GM18870 (cell line): ENCODE results near the gene ZNF804B.

ENCODE experiments used
- ATAC-seq: cut with Tn5 transposase; IDR thresholded peaks from one replicate; pipeline ENCODE4 v1.9.1; 2021; ENCODE audit warnings: moderate library complexity; ENCODE audit not compliant: unreplicated experiment

The ZNF804B gene

DNA sequence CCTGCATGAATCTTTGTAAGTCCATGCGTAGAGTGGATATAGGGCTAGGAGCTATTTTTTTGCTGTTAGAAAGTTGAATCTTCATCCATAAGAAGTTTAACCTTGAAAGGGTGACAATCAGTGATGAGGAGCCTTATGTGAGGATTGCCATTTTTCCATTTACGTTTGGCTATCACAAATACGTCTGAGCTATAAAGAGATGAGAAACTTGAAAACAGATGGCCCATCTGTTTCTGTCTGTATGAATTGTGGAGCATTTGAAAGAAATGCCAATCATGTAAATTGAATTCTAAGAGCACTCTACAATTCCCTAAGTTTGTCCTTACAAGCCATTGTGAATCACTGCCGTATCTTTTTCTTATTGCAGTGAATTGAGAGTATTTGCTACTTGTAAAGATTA, 205.9 kb downstream of the ZNF804B start:
- ATAC-seq: no peak

DNA sequence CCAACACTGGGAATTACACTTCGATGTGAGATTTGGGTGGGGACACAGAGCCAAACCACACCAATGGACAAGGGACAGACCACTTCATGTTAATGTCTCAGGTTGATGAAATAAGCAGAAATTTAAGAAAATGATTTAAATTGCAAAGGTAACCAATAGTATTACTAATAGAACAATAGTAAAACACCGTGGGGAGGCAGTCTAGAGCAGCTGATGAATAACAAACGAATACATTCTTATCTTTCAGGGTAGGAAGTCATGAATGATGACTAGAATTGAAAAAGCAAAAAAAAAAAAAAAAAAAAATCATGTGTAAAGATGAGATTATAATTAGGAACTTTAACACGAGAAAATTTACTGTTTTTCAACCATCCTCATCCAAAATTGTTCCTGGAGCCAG, 207.9 kb downstream of the ZNF804B start:
- no peak for ATAC-seq

DNA sequence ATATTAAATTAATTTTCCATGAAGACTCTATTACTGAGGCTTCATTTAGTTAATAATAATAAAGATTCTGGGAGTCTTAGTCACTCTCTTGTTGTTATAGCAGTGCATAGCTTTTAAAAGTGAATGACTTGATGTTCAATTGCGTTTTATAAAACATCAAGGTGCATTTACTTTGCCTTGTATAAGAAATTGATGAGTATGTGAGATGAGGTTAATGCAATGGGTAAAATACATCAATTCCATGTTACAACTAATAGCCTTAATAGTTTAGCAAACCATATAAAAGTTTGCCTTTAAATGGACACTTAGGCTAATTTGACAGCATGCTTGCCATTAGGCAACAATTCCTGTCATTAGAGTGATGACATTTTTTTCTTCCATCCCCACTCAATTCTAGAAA, 209.7 kb downstream of the ZNF804B start:
- ATAC-seq: no peak

DNA sequence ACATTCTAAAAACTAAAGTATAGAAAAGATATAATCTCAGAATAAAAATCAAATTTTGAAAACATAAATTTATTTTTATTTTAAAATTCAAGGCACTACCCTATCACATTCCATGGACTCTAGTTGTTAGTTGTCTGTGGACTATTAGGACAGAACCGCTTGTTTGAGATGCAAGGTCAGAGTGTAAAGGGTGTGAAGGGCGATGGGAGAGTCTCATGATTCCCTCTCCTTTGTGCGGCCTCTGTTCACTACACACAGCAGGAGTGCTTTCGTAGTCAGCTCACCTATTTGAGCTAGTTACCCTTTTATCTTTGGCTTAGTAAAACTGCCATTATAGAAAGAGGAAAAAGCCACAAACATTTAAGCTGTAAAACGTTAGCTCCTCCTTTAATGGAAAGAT, 225.8 kb downstream of the ZNF804B start:
- ATAC-seq: no peak

DNA sequence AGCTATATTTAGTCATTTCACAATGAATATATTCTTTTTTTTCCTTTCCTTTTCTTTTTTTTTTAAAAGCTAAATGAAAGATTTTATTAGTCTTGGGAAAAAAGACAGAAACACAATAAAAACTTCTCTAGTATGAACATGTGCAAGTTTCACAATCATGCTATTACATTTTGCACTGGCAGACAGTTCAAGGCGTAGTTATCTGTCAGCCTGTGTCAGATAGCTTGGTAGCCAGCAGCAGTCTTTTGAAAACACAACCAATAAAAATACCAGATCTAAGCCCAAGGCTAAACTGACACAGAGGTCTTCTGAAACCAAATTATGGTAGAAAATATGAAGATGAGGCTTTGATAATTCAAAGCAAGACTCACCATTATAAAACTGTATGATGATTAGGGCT, 241.8 kb downstream of the ZNF804B start:
- no peak for ATAC-seq

DNA sequence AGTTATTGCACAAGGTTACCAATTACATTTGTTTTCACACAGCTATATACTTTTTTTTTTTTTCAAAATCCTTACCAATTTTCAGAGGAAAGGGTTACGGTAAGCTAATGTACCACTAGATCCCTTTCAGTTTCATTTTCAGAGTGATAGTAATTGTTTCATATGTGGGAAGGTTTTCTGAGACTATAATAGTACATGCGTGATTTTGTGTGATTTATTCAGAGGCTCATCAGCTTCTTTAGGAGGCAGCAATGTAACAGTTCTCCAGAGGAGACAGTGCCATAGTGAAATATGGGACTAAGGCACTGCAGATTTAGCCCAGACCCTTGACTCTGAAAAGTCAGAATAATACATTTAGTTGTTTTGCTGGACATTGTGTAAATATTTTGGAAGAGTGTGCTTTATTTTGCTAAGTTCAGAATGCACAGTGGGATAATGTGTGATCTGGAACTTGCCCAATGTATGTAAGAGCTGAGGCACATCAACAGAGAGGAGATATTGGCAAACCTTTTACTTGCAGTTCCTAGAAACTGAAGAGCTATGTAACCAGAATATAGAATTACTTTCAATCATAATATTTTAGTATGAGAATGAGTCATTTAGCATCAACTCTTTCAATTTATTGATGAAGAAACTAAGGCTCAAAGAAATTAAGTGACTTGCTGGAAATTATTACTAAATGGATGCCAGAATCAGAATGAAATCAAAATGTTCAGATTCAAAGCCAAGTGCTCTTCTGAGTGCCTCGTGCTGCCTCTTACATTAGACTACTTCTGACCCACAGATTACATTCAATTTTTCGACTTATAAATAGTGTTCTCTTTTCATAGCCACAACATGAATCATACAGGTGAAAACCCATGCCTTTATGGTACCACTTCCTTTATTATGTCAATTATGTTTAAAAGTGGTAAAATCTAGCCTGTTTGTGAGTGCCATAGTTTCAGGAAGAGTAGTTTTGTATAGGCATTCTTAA, 243.8 kb downstream of the ZNF804B start:
- peak; percentile 87 for ATAC-seq

DNA sequence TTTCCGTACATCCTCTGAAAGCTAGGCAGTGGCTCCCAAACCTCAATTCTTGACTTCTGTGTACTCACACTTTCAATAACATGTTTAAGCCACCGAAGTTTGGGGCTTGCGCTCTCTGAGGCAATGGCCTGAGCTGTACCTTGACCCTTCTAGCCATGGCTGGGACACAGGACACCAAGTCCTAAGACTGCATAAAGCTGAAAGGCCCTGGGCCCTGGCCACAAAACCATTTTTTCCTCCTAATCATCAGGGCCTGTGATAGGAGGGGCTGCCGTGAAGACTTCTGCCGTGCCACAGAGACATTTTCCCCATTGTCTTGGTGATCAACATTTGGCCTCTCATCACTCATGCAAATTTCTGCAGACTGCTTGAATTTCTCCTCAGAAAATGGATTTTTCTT, 252.5 kb downstream of the ZNF804B start:
- ATAC-seq: no peak

DNA sequence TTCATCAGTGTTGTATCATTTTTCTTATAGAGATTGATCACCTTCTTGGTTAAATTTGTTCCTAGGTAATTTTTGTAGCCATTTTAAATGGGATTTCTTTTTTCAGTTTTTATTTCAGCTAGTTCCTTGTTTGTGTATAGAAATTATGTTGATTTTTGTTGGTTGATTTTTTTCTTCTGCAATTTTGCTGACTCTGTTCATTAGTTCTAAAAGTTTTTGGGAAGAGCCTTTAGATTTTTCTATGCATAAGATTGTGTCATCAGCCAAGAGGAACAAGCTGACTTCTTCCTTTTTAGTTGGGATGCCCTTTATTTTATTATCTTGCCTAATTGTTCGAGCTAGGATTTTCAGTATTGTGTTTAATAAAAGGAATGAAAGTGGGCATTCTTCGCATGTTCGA, 258.2 kb downstream of the ZNF804B start:
- ATAC-seq: no peak

DNA sequence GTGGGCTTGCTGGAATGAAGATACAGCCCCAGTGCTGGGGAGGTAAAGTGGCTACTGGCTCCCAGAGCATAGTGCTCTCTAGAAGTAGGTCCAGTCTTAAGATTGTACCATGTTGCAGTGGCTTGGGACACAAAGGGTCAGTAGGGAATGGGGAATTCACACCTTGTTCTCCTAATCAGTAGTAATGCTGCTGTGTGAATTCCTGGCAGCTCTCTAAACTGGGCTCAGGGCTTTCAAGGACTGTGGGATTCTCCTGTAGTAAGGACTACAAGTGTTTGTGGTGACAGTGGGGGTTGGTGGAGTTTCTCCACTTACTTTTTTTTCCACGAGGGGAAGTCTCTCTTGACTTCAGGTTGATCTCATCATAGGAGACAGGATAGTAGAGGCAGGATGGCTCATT, 262.2 kb downstream of the ZNF804B start:
- ATAC-seq: no peak

DNA sequence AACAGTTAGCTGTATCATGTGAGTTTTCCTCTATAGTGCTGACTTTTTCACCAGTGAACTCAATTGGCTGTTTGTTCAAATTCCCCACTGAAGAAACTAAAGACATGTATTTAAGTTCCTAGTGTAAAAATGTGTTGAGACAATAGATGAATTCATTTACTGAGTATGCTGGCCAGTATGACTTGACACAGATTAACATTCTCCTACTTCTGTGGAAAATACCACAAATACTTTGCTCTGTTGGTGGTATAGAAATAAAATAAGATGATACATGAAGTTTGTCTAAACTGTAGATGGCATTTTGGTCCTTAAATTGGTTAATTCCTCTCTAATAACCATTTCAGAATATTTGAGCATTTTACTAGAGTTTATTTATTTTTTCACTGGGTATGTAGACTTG, 263.7 kb downstream of the ZNF804B start:
- no peak for ATAC-seq

DNA sequence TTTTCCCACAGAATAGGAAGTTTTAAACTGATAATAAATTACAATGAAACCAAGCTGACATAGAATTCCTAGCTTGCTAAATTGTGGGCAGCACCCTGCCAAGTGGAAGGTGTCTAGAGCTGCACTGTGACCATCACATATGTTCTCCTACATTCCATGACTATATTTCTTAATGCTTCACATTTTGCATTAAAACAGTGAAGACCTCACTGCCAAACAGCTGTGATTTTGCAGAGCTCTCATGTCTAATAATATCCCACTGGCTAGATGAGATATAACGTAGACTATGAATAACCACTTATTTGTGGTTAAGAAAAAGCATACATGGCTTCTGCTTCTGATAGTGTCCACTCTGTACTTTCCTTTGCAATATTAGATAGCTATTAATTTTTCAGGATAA, 264.4 kb downstream of the ZNF804B start:
- no peak for ATAC-seq

DNA sequence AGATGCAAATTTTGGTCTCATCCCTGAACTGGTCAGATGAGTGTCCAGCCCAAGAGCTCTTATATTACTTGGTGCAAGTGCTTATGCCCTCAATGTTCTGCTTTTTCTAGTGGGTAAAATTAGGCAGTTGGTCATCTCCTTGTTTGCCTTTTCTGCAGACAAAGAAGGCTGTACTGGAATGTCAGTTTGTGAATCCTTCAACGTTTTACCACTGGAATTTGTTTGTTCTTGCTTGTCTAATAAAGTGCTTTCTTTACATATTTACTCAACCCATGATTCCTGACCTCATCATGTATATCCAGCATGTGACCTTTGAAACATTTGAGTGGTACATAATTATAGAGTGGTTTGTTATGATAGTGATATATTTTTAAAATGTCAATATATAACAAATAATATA, 268.3 kb downstream of the ZNF804B start:
- ATAC-seq: no peak

DNA sequence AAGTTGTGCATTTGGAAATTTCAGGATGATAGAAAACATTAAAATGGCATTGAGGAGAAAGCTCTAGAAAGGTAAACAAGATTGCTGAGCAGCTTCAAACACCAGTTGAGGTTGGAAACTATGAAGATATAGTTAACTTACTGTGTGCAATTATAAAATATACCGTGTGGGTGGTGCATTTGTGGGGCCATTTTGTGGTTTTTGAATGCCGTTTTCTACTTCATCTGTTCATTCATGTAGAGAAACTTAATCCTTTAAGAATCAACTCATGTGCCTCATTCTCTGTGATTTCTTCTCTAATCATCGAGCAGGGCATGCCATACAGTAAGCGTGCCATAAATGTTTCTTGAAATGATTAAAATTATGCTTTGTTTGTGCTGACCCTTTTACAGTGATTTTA, 268.8 kb downstream of the ZNF804B start:
- no peak for ATAC-seq

DNA sequence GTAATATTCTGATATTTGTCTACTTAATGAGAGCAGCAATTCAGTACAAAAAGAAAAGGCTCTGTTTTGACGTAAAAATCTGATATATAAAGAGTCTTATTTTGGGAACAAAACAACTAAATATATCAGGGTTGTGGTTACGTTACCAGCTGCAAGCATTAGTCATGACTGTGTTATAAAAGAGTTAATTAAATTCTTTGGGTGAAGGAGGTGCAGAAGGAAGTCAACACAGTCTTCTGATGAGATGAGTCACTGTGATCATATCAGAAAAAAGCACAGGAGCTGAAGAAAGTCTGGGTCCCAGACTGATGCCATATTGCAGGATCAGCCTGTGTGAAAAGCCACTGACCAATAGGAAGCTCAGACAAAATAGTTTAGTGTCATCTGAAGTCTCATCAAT, 270.4 kb downstream of the ZNF804B start:
- ATAC-seq: no peak

DNA sequence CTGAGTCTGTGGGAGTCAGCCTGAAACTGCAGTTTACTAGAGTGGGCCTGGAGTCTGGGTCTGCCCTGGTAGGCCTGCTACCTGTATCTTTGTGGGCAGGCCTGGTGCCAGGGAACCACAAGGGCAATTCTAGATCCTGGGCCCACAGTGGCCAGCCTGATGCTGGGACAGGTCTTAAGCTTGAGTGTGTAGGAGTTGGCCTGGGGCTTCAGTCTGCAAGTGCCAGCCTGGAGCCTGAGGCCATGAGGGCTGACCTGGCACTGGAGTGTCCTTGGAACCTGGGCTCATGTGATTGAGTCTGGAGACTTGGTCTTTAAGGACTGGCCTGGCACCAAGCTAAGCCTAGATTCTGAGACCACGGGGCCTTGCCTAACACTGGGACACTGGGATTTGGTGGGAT, 281.7 kb downstream of the ZNF804B start:
- ATAC-seq: no peak

DNA sequence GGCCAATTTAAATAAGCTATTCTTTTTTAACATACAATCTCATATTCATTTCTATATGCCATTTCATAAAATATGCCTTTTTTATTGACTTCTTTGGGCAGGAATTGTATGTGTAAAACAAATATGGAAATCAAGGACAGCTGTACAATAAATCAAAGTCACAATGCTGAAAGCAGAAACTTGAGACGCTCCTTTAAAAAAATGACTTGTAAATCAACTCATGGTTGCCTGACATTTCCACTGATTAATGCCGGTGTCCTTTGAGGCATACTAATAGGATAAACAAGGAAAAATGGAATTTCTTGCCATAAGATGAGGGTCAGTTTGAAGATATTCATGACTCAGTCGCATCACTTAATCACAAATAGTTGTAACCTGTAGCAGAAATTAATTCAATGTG, 283.4 kb downstream of the ZNF804B start:
- ATAC-seq: no peak

DNA sequence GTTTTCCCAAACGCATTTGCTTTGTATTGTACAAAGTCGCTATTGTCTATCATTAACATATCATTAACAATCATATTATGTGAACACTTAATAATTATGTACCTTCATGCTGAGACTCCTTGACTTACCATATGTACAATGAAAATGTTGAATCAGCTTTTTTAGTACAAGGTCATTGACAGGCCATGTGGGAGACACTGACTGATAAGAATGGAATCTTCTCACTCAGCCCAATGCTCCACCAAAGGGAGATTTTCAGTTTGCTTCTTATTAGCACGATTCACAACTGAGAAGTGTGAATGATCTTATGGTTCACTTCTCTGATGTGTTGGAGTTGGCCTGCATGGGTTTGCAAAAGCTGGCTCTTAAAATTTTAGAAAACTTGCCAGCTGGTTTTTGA, 289.5 kb downstream of the ZNF804B start:
- peak; percentile 48 for ATAC-seq

DNA sequence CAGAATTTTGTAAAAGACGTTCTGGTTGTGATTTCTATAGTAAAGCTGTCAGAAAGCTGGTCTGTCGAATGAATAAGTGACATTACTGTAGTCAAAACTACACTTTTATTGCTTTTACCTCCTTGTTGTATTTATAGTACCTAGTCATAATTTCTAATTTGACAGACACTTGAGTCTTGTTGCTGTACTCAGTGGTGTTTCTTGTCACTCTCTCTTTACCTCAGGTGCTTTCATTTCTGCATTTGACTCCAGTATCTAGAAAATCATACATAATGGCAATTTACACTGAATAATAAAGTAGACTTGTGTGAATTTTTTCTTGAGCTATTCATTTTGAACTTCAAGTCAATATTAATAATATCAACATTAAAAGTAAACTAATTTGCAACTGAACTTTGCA, 293.6 kb downstream of the ZNF804B start:
- ATAC-seq: peak; percentile 44

DNA sequence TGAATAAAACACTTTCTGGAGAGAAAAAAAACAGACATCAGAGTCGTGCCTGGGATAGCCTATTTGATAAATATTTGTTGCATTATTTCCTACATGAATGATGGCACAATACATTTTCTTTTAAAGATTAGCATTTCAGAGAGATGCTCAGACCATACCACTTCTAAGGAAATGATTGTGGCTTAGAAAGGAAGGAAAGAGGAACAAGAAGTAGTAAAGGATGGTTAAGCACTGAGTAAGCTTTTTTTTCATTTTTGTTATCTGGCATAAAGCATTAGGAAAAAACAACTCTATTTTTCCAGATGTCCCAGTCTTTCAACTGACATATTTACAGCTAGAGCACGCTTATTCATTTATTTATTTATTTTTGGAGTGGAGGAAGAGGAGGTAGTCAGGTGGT, 294.9 kb downstream of the ZNF804B start:
- ATAC-seq: no peak

DNA sequence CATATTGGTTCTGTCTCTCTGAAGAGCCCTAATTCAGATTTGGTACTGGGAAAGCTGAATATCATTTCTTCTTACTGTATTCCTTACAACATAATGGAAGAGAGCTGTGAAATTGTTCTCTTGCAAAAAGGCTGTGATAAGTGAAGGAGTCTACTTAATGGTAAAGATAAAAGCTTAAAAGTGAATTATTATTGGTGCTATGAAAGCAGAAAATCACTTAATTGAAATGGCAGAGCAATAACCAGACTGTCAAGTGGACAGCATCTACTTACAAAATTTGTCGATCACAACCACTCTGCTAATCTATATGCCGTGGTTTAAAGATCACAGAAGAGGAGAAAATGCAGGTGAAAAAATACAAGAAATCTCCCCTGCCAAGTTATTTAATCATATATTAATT, 300.7 kb downstream of the ZNF804B start:
- ATAC-seq: no peak

DNA sequence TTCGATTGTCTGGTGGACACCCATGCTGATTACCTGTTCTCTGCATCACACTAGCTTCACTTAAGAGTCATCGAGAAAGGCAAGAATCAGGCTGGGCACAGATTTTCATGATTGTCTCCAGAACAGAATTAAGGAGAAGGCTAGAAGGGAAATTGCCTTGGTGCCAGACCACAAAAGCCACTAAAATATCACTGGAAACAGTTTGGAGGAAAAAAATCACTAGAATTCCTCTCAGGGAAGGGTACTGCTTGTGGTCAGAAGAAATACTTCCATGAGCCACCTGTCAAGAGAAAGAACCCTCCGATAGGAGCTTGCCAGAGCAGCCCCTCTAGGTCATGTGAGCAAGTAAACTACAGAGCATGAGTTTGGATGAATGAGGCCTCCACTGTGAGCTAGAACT, 305.3 kb downstream of the ZNF804B start:
- ATAC-seq: no peak

DNA sequence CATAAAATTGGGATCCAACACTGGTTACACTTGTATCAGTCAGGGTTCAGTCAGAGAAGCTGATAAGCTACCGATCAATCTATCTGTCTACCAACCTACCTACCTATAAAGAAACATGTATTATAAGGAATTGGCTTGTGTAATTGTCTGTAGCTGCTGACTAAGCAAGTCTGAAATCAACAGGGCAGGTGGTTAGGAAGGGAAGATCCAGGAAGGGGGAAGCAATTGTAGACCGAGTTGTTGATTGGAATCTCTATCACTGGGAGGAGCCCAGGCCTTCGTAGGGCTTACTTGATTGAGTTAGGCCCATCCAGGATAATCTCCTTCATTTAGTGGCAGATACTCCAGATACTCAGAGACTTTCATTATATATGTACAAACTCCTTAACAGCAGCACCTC, 307.5 kb downstream of the ZNF804B start:
- ATAC-seq: no peak

DNA sequence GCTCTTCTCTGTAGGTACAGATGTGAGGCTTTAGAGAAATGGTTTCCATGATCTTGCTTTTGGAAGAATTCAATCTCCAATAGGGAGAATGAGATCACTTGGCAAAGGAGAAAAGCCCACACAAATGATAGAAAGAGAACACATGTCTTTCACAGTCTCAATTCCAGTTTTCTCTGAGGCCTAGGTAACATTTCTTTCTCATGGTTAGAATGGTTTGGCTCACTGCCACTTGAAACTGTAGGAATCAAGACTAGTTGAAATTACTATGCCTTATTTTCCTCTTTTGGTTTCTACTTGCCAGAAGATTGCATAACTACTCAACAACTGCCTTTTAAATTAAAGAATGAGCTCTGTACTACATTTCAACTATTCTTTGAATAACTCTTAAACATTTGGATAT, 312.6 kb downstream of the ZNF804B start:
- no peak for ATAC-seq
